NOMO-1 (cell line): ENCODE data around the gene ZNF428.

Experiments
- DNase-seq, 2 experiments: peaks; one replicate each; lab custom pipeline; 2025; ENCODE audit not compliant: unreplicated experiment in 2 of 2; lab: John Stamatoyannopoulos, UW

ZNF428 gene

DNA sequence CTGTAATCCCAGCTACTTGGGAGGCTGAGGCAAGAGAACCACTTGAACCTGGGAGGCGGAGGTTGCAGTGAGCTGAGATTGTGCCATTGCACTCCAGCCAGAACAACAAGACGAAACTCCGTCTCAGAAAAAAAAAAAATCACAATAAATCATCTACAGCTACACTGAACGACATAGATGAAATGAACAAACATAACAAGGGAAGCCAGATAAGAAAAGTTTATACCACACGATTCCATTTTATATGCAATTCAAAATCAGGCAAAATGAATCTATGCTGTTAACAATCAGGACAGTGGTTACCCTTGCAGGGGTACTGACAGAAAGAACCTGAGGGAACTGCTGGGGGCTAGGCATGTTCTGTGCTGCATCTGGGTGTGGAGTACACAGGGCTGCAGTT lies 49.8 kb downstream of the ZNF428 start:
- no peak for DNase-seq

DNA sequence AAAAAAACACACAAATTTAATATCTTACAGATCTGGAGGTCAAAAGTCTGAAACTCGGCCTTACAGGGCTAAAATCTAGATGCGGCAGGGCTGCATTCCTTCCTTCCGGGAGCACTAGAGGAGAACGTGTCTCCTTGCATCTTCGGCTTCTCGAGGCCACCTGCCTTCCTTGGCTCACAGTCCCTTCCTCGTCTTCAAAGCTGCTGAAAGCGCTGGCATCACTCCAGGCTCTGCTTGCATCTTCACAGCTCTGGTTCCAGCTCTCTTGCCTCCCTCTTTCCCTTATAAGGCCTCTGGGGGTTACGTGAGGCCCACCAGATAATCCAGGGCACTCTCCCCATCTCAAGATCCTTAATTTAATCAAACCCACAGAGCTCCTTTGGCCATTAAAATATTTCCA lies 54.6 kb downstream of the ZNF428 start:
- DNase-seq: no peak

DNA sequence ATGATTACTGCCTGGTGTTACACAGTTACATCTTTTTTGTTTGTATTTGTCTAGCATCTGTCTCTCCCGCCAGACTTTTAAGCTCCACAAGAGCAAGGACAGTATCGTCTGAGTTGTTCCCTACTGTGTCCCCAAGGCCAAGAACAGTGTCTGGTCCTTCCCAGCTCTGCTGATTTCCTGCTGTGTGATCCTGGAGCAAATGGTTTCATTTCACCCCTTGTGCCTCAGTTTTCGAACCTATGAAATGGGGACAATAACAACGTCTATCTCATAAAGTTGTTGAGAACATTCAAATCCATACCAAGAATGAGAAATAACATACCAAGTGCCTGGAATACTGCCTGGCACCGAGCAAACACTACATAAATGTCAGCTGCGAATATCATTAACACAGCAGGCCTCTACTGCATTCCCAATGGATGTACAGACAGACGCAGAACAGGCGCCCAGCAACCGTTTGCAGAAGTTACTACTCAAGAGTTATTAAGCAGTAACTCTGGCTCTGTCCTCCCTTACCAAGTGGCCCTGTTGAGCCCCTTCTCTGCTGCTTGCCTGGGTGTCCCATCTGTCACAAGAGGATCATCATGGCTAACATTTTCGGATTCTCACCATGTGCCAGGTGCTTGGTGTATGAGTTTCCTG lies 55.5 kb downstream of the ZNF428 start:
- peak in 1 of 2 experiments; percentile 10 for DNase-seq

DNA sequence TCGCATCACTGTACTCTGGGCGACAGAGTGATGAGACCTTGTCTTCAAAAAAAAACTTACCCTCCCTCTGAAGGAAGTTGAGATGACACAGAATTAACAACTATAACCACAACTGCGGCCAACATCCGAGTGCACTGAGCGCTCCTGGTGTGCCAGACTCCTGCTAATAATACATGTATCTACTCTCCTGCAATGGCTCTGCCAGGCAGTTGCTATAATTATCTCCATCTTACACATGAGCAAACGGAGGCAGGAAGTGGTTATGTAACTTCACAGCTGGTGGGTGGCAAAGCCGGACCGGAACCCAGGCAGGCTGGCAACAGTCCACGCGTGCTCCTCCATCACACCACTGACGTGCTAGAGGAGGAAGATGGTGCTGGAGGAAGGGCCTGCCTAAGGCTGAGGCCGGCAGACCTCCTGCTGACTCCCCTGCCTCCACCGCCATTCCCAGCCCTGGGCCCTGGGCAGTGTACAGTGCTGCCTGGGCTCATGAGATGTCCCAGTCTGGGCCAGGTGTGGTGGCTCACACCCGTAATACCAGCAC lies 56.7 kb downstream of the ZNF428 start:
- peak; percentile 96 to 100 for DNase-seq

DNA sequence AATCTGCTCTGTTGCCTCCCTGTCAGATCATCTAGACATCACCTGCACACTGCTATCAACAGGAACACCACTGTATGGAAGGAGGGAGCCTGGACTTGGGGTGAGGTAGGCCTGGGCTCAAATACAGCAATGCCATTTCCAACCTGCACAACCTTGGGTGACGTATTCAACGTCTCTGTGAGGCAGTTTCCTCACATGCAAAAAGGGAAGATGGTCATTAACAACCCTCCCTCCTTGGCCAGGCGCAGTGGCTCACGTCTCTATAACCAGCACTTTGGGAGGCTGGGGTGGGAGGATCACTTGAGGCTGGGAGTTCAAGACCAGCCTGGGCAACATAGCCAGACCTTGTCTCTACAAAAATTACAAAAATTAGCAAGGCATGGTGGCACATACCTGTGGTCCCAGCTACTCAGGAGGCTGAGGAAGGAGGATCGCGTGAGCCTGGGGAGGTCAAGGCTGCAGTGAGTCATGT lies 57.2 kb downstream of the ZNF428 start:
- DNase-seq: no peak

DNA sequence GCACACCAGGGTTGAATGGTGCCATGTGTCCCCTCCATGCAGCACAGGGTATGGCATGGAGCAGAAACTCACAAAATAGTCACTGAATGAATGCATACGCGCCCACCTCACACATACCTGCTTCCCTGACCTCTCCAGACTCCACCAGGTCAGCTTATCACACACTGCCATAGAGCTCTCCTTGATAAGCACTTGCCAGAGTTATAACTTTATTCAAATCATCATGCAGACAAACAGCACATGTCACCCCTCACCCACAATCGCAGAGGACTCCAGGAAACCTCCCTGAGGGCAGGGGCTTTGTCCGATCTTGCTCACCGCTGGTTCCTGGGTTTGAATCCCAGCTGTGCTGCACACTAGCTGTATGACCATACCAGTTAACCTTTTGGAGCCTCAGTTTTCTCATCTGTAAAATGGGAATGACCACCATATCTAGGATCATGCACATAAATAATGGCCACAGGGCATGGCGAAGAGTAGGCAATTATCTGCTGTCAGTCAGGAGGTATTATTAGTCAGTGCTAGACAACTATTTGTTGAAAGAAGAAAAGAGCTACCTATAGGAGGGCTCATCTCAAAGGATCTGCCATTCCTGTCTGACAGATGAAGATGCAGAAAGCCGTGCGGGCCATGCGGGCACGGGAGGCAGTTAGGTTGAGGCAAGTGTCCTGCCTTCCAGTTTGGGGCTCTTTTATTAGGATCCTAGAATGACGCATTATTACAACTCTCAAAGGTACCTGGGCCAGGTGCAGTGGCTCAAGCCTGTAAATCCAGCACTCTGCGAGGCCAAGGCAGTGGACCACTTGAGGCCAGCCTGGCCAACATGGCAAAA lies 58.1 kb downstream of the ZNF428 start:
- DNase-seq: no peak

DNA sequence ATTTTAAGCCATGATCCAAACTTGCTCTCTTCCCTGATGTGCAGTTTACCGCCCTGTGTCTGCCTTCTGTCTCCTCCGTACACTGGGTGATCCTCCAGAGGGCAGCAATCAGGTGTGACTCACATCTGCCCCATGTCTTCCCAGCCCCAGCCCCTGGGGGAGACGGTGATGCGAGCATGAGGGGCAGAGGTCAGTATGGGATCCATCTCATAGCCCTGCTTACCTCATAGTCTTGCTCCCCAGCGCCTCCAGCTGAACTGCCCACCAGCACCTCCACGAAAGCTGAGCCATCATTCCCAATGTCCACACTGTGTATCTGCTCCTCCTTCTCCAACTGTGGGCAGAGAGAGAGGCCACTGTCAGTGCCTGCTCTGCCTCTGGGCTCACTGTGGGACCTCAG lies 58.7 kb downstream of the ZNF428 start:
- no peak for DNase-seq
